Endodermal cell (in vitro differentiated cells): ENCODE data around the gene AQP7. TPM values are rescaled to one million over a fixed set of nuclear protein-coding genes. Genes with fewer than 3 reads are reported as not detected.

Experiments
- DNase-seq: peaks from one replicate; pipeline ENCODE4 v3.0.0-alpha.2; 2017
- H3K27ac ChIP-seq: 2 replicates; pipeline ENCODE4 v1.5.1; 2013; ENCODE audit warnings: mild to moderate bottlenecking, low read depth, low read length, moderate library complexity
- H3K27me3 ChIP-seq: 2 replicates; pipeline ENCODE4 v1.6.1; 2013; ENCODE audit warnings: mild to moderate bottlenecking, low read length, moderate library complexity; ENCODE audit not compliant: insufficient read depth, control insufficient read depth, poor library complexity, severe bottlenecking
- H3K36me3 ChIP-seq: 2 replicates; pipeline ENCODE4 v1.7.0; 2013; ENCODE audit warnings: mild to moderate bottlenecking, low read length, moderate library complexity; ENCODE audit not compliant: control insufficient read depth, insufficient read depth
- H3K4me1 ChIP-seq: one replicate; pipeline ENCODE4 v1.7.0; 2013; ENCODE audit warnings: low read length; ENCODE audit not compliant: control insufficient read depth, insufficient read depth
- H3K4me3 ChIP-seq: 2 replicates; pipeline ENCODE4 v1.5.1; 2013; ENCODE audit warnings: mild to moderate bottlenecking, low read length, moderate library complexity
- H3K9ac ChIP-seq: 2 replicates; pipeline ENCODE4 v1.6.1; 2013; ENCODE audit warnings: mild to moderate bottlenecking, low read length, moderate library complexity; ENCODE audit not compliant: poor library complexity, severe bottlenecking; ENCODE audit errors: extremely low read depth
- H3K9me3 ChIP-seq: 2 replicates; pipeline ENCODE4 v1.6.1; 2013; ENCODE audit warnings: mild to moderate bottlenecking, low read length, moderate library complexity; ENCODE audit not compliant: control insufficient read depth
- H3K27ac Mint-ChIP-seq: 2 replicates; pipeline ENCODE4 v1.8.0; 2020; ENCODE audit warnings: mixed read lengths
- H3K27me3 Mint-ChIP-seq: 2 replicates; pipeline ENCODE4 v1.8.0; 2021; ENCODE audit warnings: mild to moderate bottlenecking, mixed read lengths; ENCODE audit not compliant: insufficient read depth
- H3K36me3 Mint-ChIP-seq: 2 replicates; pipeline ENCODE4 v1.8.0; 2020; ENCODE audit warnings: low read depth, mixed read lengths
- H3K4me1 Mint-ChIP-seq: 2 replicates; pipeline ENCODE4 v1.8.0; 2020; ENCODE audit warnings: mixed read lengths
- H3K4me3 Mint-ChIP-seq: 2 replicates; pipeline ENCODE4 v1.8.0; 2020; ENCODE audit warnings: mild to moderate bottlenecking, moderate library complexity, mixed read lengths
- H3K9me3 Mint-ChIP-seq: 2 replicates; pipeline ENCODE4 v1.8.0; 2020; ENCODE audit warnings: mild to moderate bottlenecking, mixed read lengths
- CTCF ChIP-seq: fragments of 200-600 bp; sonication (generic); conservative IDR thresholded peaks from 2 replicates; pipeline ENCODE4 v1.5.0; 2021; ENCODE audit warnings: antibody characterized with exemption, mild to moderate bottlenecking
- WGBS, 2 experiments: methylation state at CpG; one replicate each; pipeline versions ENCODE4 v1.1.5 to v1.1.7; 2013; ENCODE audit warnings: missing lambda C conversion rate in 2 of 2, mixed read lengths in 1 of 2; ENCODE audit not compliant: insufficient coverage in 1 of 2, insufficient read length in 1 of 2; 5-methylcytosine and 5-hydroxymethylcytosine counted together
- total RNA-seq, 2 donors: library from RNA; stranded (reverse); fragmentation: NEBNext Ultra II Directional in 1 of 2; extraction: Animal tissue kit (Norgen Biotek cat#: 25700) in 1 of 2; gene quantifications; 2 replicates in 1 of 2; 3 replicates in 1 of 2; pipeline ENCODE4 v1.2.1, GENCODE V29; 2021

The AQP7 gene
- total RNA-seq, 2 donors from 2014 or later = 0.38 TPM; not detected in 1

DNA sequence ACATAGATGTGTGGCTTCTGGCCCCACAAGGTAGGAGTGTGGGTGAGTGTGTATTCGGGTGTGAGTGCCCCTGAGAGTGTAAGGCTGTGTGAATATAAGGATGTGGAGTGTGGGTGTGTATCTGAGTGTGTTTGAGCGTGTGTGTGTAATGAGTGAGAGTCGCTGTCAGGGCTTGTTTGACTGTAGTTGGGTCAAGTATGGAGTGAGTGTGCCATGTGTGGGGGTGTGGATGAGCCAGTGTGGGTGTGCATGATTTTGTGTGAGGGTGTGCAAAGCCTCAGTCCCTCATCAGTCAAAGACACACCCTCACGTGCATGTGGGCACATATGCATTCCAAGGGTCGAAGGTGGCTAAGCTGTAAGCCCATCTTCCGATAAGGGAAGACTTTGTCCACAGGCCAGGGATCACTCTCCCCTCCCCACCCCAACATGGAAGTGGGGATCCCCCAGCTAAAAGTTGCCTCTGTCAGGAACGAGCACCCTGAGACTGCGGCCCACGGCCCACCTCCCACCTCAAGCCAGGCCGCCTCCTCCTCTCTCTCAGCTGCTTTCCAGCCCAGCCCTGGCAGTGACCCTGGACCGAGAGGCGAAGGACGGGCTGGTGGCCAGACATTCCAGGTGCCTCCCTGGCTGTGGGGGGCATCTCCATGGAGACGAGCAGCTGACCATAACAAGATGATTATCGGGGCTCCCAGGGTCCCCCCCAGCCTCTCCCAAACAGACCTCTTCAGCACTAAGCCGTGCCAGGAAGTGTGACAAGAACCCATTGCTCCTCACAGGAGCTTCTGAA lies 32.1 kb upstream of the AQP7 start:
- TF ChIP-seq CTCF = no peak
- Histone ChIP-seq H3K9ac (no peak overlapping the region), H3K4me1 (no peaks in the 10 kb centered on the region), H3K9me3 (no peaks in the 10 kb centered on the region), H3K4me3 (no peak overlapping the region), H3K27ac (no peak overlapping the region), H3K36me3 (no peaks in the 10 kb centered on the region), H3K27me3 (no peaks in the 10 kb centered on the region)
- DNase-seq = no peak
- H3K36me3 Mint-ChIP-seq = no peaks in the 10 kb centered on the region
- no peak overlapping the region for H3K27ac Mint-ChIP-seq
- H3K27me3 Mint-ChIP-seq = no peaks in the 10 kb centered on the region
- no peaks in the 10 kb centered on the region for H3K9me3 Mint-ChIP-seq
- peaks cover 13% of the 10 kb centered on the region for H3K4me1 Mint-ChIP-seq
- H3K4me3 Mint-ChIP-seq = no peak overlapping the region
- WGBS, 2 experiments = 90 to 100% methylated on average over 1 to 16 of the region's 16 CpGs

GRCh38 chr9:33433871-33434270 lies 31.5 kb upstream of the AQP7 start:
- Histone ChIP-seq H3K36me3 (no peaks in the 10 kb centered on the region), H3K4me1 (no peaks in the 10 kb centered on the region), H3K27me3 (no peaks in the 10 kb centered on the region), H3K9ac (no peak overlapping the region), H3K9me3 (no peaks in the 10 kb centered on the region), H3K27ac (no peak overlapping the region), H3K4me3 (no peak overlapping the region)
- Mint-ChIP-seq H3K27me3 (no peaks in the 10 kb centered on the region), H3K36me3 (no peaks in the 10 kb centered on the region), H3K4me3 (no peak overlapping the region), H3K27ac (no peak overlapping the region), H3K4me1 (peaks cover 13% of the 10 kb centered on the region), H3K9me3 (no peaks in the 10 kb centered on the region)
- 92 to 98% methylated on average over 6 to 8 of the region's 8 CpGs for WGBS, 2 experiments
- no peak for TF ChIP-seq CTCF
- DNase-seq = no peak

- no peak for TF ChIP-seq CTCF
- Histone ChIP-seq H3K27me3 (no peaks in the 10 kb centered on the region), H3K36me3 (no peaks in the 10 kb centered on the region), H3K4me1 (no peaks in the 10 kb centered on the region), H3K9ac (no peak overlapping the region), H3K27ac (no peak overlapping the region), H3K4me3 (no peak overlapping the region), H3K9me3 (no peaks in the 10 kb centered on the region)
- Mint-ChIP-seq H3K4me1 (peaks cover 8% of the 10 kb centered on the region), H3K27me3 (no peaks in the 10 kb centered on the region), H3K36me3 (no peaks in the 10 kb centered on the region), H3K27ac (no peak overlapping the region), H3K4me3 (no peak overlapping the region), H3K9me3 (no peaks in the 10 kb centered on the region)
- WGBS, 2 experiments = 89 to 100% methylated on average over 2 of the region's 2 CpGs
- DNase-seq = no peak
These were observed 29.1 kb upstream of the AQP7 start for GRCh38 chr9:33431420-33431819.
